Ishikawa (cell line): ENCODE results near the gene POC1B.
A peak's percentile ranks its signal among the peaks of the same experiment; 100 is the strongest.

ENCODE experiments used
- CEBPB ChIP-seq: IDR thresholded peaks from 2 replicates; pipeline ENCODE4 v1.6.1; 2012
- EP300 ChIP-seq: IDR thresholded peaks from 2 replicates; pipeline ENCODE4 v1.6.1; 2012; ENCODE audit warnings: borderline replicate concordance
- FOXM1 ChIP-seq: IDR thresholded peaks from 2 replicates; pipeline ENCODE4 v1.6.1; 2012; ENCODE audit warnings: low read depth, borderline replicate concordance
- NFIC ChIP-seq: IDR thresholded peaks from 2 replicates; pipeline ENCODE4 v1.6.1; 2012
- RAD21 ChIP-seq: IDR thresholded peaks from 2 replicates; pipeline ENCODE4 v1.6.1; 2012; ENCODE audit warnings: low read depth
- TAF1 ChIP-seq: IDR thresholded peaks from 2 replicates; pipeline ENCODE4 v1.6.1; 2012; ENCODE audit warnings: low read depth, mild to moderate bottlenecking
- TCF12 ChIP-seq: IDR thresholded peaks from 2 replicates; pipeline ENCODE4 v1.6.1; 2012; ENCODE audit warnings: low read depth
- YY1 ChIP-seq: IDR thresholded peaks from 2 replicates; pipeline ENCODE4 v1.6.1; 2012; ENCODE audit warnings: low read depth
- ZBTB7A ChIP-seq: IDR thresholded peaks from 2 replicates; pipeline ENCODE4 v1.6.1; 2012; ENCODE audit warnings: low read depth
- TF ChIP-seq, protein P1 (sequence below): IDR thresholded peaks from 2 replicates; pipeline ENCODE4 v1.6.1; 2012; ENCODE audit warnings: low read depth, mild to moderate bottlenecking
- TF ChIP-seq, protein P2 (sequence below): IDR thresholded peaks from 2 replicates; pipeline ENCODE4 v1.6.1; 2012

DNA sequence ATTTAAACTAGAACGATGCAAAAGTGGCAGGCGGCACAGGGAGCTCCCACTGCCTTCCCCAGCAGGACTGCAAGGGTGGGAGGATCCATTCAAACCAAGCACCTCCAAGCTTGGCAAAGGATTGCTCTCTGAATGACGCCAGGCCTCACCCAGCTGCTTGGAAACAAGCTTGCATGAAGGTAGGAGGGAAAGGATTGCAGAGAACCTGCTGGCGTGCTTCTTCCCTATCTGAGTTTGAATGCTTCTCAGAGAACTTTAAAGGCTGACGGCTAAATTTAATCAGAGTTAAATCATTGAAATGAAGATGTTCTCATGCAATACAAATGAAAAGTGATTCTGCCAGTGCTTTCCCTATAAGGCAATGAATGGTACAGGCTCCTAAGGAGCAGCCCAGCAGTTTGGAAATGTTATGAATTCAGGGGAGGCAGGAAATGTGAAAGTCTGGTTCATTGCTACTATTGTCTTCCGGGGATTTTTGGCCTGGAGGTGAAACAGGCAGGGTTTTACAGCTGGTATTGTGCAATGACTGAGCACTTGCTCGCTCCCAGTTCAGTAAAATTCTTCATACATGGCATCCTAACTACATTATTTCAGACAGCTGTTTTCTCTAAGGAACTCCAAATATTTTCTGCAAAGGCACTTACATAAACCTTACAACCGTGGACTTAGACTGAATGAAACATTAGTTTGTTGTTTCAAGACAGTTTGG, 141.6 kb downstream of the POC1B start:
- TF ChIP-seq ZBTB7A (no peak), NFIC (peak; percentile 45; the same call in 1 of the 2 replicates), RAD21 (peak; percentile 21; the same call in 1 of the 2 replicates), FOXM1 (peak; percentile 22; the same call in 1 of the 2 replicates), CEBPB (peak; percentile 99), TCF12 (0 out of 2 replicates have a peak, but pooled peaks have one; percentile 52), TAF1 (no peak; the same call in 1 of the 2 replicates), EP300 (peak; percentile 30; the same call in 1 of the 2 replicates), YY1 (no peak)
- TF ChIP-seq, protein P1, sequence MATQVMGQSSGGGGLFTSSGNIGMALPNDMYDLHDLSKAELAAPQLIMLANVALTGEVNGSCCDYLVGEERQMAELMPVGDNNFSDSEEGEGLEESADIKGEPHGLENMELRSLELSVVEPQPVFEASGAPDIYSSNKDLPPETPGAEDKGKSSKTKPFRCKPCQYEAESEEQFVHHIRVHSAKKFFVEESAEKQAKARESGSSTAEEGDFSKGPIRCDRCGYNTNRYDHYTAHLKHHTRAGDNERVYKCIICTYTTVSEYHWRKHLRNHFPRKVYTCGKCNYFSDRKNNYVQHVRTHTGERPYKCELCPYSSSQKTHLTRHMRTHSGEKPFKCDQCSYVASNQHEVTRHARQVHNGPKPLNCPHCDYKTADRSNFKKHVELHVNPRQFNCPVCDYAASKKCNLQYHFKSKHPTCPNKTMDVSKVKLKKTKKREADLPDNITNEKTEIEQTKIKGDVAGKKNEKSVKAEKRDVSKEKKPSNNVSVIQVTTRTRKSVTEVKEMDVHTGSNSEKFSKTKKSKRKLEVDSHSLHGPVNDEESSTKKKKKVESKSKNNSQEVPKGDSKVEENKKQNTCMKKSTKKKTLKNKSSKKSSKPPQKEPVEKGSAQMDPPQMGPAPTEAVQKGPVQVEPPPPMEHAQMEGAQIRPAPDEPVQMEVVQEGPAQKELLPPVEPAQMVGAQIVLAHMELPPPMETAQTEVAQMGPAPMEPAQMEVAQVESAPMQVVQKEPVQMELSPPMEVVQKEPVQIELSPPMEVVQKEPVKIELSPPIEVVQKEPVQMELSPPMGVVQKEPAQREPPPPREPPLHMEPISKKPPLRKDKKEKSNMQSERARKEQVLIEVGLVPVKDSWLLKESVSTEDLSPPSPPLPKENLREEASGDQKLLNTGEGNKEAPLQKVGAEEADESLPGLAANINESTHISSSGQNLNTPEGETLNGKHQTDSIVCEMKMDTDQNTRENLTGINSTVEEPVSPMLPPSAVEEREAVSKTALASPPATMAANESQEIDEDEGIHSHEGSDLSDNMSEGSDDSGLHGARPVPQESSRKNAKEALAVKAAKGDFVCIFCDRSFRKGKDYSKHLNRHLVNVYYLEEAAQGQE = no peak
- TF ChIP-seq, protein P2, sequence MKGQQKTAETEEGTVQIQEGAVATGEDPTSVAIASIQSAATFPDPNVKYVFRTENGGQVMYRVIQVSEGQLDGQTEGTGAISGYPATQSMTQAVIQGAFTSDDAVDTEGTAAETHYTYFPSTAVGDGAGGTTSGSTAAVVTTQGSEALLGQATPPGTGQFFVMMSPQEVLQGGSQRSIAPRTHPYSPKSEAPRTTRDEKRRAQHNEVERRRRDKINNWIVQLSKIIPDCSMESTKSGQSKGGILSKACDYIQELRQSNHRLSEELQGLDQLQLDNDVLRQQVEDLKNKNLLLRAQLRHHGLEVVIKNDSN = no peak
